GM12878 (cell line): ENCODE measurements around the gene XPNPEP2. TPM values are rescaled to one million over a fixed set of nuclear protein-coding genes. Genes with fewer than 3 reads are reported as not detected.

Source experiments
- ATAC-seq: fragments of 200-7000 bp; cut with Tn5 transposase; 3 replicates; pipeline ENCODE4 v1.9.1; 2020; ENCODE audit warnings: mild to moderate bottlenecking, moderate library complexity
- BruUV-seq: library from RNA; stranded (reverse); fragments of 400-500 nt; replicated peaks from 2 replicates; lab custom pipeline; 2021; lab: Mats Ljungman, UMichigan
- CTCF ChIA-PET: fragments of 300-600 bp; sonication (Branson Sonifier 250); formaldehyde crosslinking; extraction: SDS; loops from one replicate; lab custom pipeline; 2021; ENCODE audit warnings: inconsistent platforms; lab: Yijun Ruan, JAX
- POLR2A ChIA-PET: fragments of 350-600 bp; formaldehyde crosslinking; extraction: SDS; loops from one replicate; lab custom pipeline; 2021; ENCODE audit warnings: inconsistent platforms; lab: Charles Lee
- RAD21 ChIA-PET: fragments of 300-600 bp; sonication (Branson Sonifier 250); formaldehyde crosslinking; loops from one replicate; lab custom pipeline; 2023; ENCODE audit warnings: antibody characterized with exemption; ENCODE audit not compliant: unreplicated experiment; lab: Charles Lee
- SMC1A ChIA-PET: fragments of 300-600 bp; sonication (Branson Sonifier 250); formaldehyde crosslinking; loops from one replicate; lab custom pipeline; 2023; ENCODE audit not compliant: unreplicated experiment, uncharacterized antibody; lab: Charles Lee
- DNase-seq: peaks from one replicate; pipeline ENCODE4 v3.0.0-alpha.2; 2011; ENCODE audit warnings: low read depth, low spot score
- FAIRE-seq: peaks from 3 replicates; lab custom pipeline; 2011; peaks lifted over from hg19 to GRCh38; lab: Jason Lieb, UNC
- H2AFZ ChIP-seq: 2 replicates; pipeline ENCODE4 v1.6.0; 2011; ENCODE audit warnings: low read depth, low read length, control low read depth; ENCODE audit not compliant: control insufficient read depth
- H3K27ac ChIP-seq: 2 replicates; pipeline ENCODE4 v1.5.1; 2011; ENCODE audit warnings: control low read depth; ENCODE audit not compliant: control insufficient read depth, insufficient read depth
- H3K27me3 ChIP-seq, 2 experiments: replicated peaks in 1 of 2; 2 replicates each; pipeline versions ENCODE4 v1.6.0 to v1.6.1; 2011; ENCODE audit warnings: low read length in 1 of 2; ENCODE audit not compliant: control insufficient read depth in 2 of 2, insufficient read depth in 2 of 2
- H3K36me3 ChIP-seq, 2 experiments: 2 replicates each; pipeline ENCODE4 v1.5.1; 2011; ENCODE audit warnings: low read length in 1 of 2; ENCODE audit not compliant: control insufficient read depth in 2 of 2, insufficient read depth in 2 of 2
- H3K4me1 ChIP-seq: 2 replicates; pipeline ENCODE4 v1.6.1; 2011; ENCODE audit warnings: mild to moderate bottlenecking, low read length, moderate library complexity, mixed read lengths; ENCODE audit not compliant: control insufficient read depth, insufficient read depth
- H3K4me2 ChIP-seq: 2 replicates; pipeline ENCODE4 v1.6.0; 2011; ENCODE audit warnings: control low read depth; ENCODE audit not compliant: control insufficient read depth, insufficient read depth
- H3K4me3 ChIP-seq: fragments of 200-600 bp; sonication (generic); 2 replicates; pipeline ENCODE4 v1.5.1; 2016
- H3K79me2 ChIP-seq: 2 replicates; pipeline ENCODE4 v1.6.0; 2011; ENCODE audit warnings: low read length; ENCODE audit not compliant: control insufficient read depth, insufficient read depth
- H3K9ac ChIP-seq: 2 replicates; pipeline ENCODE4 v1.8.0; 2011; ENCODE audit warnings: low read length, control low read depth, mixed read lengths; ENCODE audit not compliant: control insufficient read depth, insufficient read depth
- H3K9me3 ChIP-seq: replicated peaks from 3 replicates; pipeline ENCODE4 v1.5.1; 2011; ENCODE audit warnings: mild to moderate bottlenecking, low read length; ENCODE audit not compliant: control insufficient read depth, insufficient read depth
- H4K20me1 ChIP-seq: 2 replicates; pipeline ENCODE4 v1.6.0; 2011; ENCODE audit not compliant: control insufficient read depth, insufficient read depth
- CHD1 ChIP-seq: IDR thresholded peaks from 2 replicates; pipeline ENCODE4 v1.6.1; 2012; ENCODE audit warnings: low read depth, low read length, improper control_type of control experiment
- IKZF2 ChIP-seq, 2 experiments: fragments of 450-650 bp; IDR thresholded peaks; 2 replicates each; pipeline ENCODE4 v1.6.1; 2017; ENCODE audit warnings: mild to moderate bottlenecking in 2 of 2, moderate library complexity in 2 of 2
- NR2C2 ChIP-seq: IDR thresholded peaks from 2 replicates; pipeline ENCODE4 v1.6.1; 2011; ENCODE audit warnings: borderline replicate concordance, low read depth; ENCODE audit not compliant: control insufficient read depth, insufficient read length
- RCOR1 ChIP-seq: conservative IDR thresholded peaks from 2 replicates; pipeline ENCODE4 v1.6.1; 2012; ENCODE audit warnings: low read depth, low read length, improper control_type of control experiment
- SIN3A ChIP-seq: IDR thresholded peaks from 2 replicates; pipeline ENCODE4 v1.6.1; 2012; ENCODE audit warnings: low read depth, low read length, improper control_type of control experiment
- ZBTB11 ChIP-seq: fragments of 450-650 bp; formaldehyde crosslinking; IDR thresholded peaks from 2 replicates; pipeline ENCODE4 v1.5.0; 2022; ENCODE audit warnings: mild to moderate bottlenecking, missing genetic modification characterization
- WGBS: methylation state at CpG from one replicate; pipeline ENCODE4 v1.1.6; 2016; ENCODE audit warnings: low lambda C conversion rate; ENCODE audit not compliant: insufficient replicate concordance, insufficient coverage; ENCODE audit errors: missing lambda C conversion rate; 5-methylcytosine and 5-hydroxymethylcytosine counted together
- in situ Hi-C: fragments of 300-500 bp; cut with MboI; formaldehyde crosslinking; loops from 9 replicates; pipeline ENCODE4 v1.14.3; 2018; ENCODE audit warnings: mixed read lengths
- intact Hi-C: fragments of 100-400 bp; cut with micrococcal nuclease; formaldehyde crosslinking; loops from one replicate; pipeline ENCODE4 v1.14.2; 2022; ENCODE audit not compliant: unreplicated experiment
- polyA plus RNA-seq, 11 experiments: library from polyadenylated mRNA; depleted of rRNA in 4 of 11; unstranded in 6 of 11; stranded (reverse) in 5 of 11; fragments of >200 nt; fragmentation: Nextera tagmentation in 4 of 11; fragmentation: Illumina TruSeq in 1 of 11; extraction: Ambion mirVana in 4 of 11; extraction: Trizol in 1 of 11; gene quantifications; 1 replicate in 1 of 11; 2 replicates in 10 of 11; pipeline versions ENCODE4 v1.2.1 to v1.2.3, GENCODE V29; 2011 to 2016; ENCODE audit warnings: inconsistent platforms in 2 of 11, missing spikeins in 2 of 11, low read depth in 1 of 11
- small RNA-seq: library from RNA; depleted of rRNA; stranded (forward); fragments of <200 nt; gene quantifications from one replicate; pipeline ENCODE3, GENCODE V24; 2014
- total RNA-seq, 4 experiments: library from RNA; depleted of rRNA in 3 of 4; stranded (reverse); fragments of >200 nt in 3 of 4; fragmentation: Illumina TruSeq in 1 of 4; extraction: Trizol in 1 of 4; gene quantifications; 2 replicates each; pipeline versions ENCODE4 v1.2.1 to v1.2.3, GENCODE V29; 2013 to 2021

The XPNPEP2 gene
- total and polyA plus RNA-seq, 10 of the 15 experiments (the other 5 are each of a cell fraction or from before 2014, with no cell fraction given): 0.04 to 0.37 (median 0.15) TPM

GRCh38 chrX:129813662-129814368 is 75.0 kb downstream of the XPNPEP2 start (continued):
- no peak for TF ChIP-seq ZBTB11 (CRISPR knock-in tag)

GRCh38 chrX:129818123-129818522 is 79.3 kb downstream of the XPNPEP2 start:
- ATAC-seq: no peak
- 81% methylated on average over 2 of the region's 2 CpGs for WGBS
- H4K20me1 ChIP-seq: no peaks in the 10 kb centered on the region
- in situ Hi-C loops (no loop called here), intact Hi-C loops (no loop called here)
- BruUV-seq: no TSS peak
- ChIA-PET RAD21 (interaction anchor here (0.6 kb wide), 1 partner anchor 17 kb away, joined by 3 read pairs; no protein-coding TSS in a partner anchor), SMC1A (interaction anchor here (0.8 kb wide), 1 partner anchor 62 kb away, joined by 3 read pairs; no protein-coding TSS in a partner anchor), CTCF (interaction anchor here (1.2 kb wide), 1 partner anchor 162 kb away, joined by 5 read pairs; no protein-coding TSS in a partner anchor), POLR2A (no interaction called here)
- no peaks in the 10 kb centered on the region for H3K79me2 ChIP-seq
- H3K4me1 ChIP-seq: no peaks in the 10 kb centered on the region
- no peaks in the 10 kb centered on the region for H3K36me3 ChIP-seq
- no peak overlapping the region for H3K9ac ChIP-seq
- H3K4me2 ChIP-seq: no peak overlapping the region
- no peak overlapping the region for H3K27ac ChIP-seq
- no peak for TF ChIP-seq IKZF2 (IDR thresholded peaks at IDR 0.05)
- no peak for TF ChIP-seq RCOR1
- no peak for TF ChIP-seq CHD1
- no peak for TF ChIP-seq NR2C2
- TF ChIP-seq SIN3A: no peak
- no peak overlapping the region for H2AFZ ChIP-seq
- no peak for FAIRE-seq
- H3K4me3 ChIP-seq: no peak overlapping the region
- no peak for DNase-seq
- H3K27me3 ChIP-seq: no peaks in the 10 kb centered on the region
- no peaks in the 10 kb centered on the region for H3K9me3 ChIP-seq

Small RNAs within 50 kb of the gene (small RNA-seq; reads per million reads assigned to genes)
- gene RF00017: not detected

Other genes starting within 250 kb of the XPNPEP2 start
- not detected in 2 replicates for gene SMARCA1, start 215.5 kb upstream of the XPNPEP2 start, total RNA-seq (2014; rRNA removed)
- gene SMARCA1, start 215.5 kb upstream of the XPNPEP2 start, total RNA-seq (2014; rRNA removed; fragmentation: Illumina TruSeq; extraction: Trizol): 0.04 TPM in 1 of 2 replicates, not detected in the other
- gene SMARCA1, start 215.5 kb upstream of the XPNPEP2 start, total RNA-seq (2021): 0.31 and 0.40 TPM in 2 replicates
- 0.22 and 0.43 TPM in 2 replicates for gene SMARCA1, start 215.5 kb upstream of the XPNPEP2 start, polyA plus RNA-seq (2011; rRNA removed)
- gene SMARCA1, start 215.5 kb upstream of the XPNPEP2 start, polyA plus RNA-seq (2014; fragmentation: Illumina TruSeq; extraction: Trizol): 0.03 TPM in 1 of 2 replicates, not detected in the other
- under 1 TPM in 1 of 2 experiments, not detected in 1; 0.02 TPM for gene SMARCA1, start 215.5 kb upstream of the XPNPEP2 start, polyA plus RNA-seq (2014; fragmentation: Nextera tagmentation; extraction: Ambion mirVana)
- gene SMARCA1, start 215.5 kb upstream of the XPNPEP2 start, polyA plus RNA-seq (2014; rRNA removed): not detected in 2 replicates
- under 1 TPM; 0.08 to 0.09 TPM for gene SMARCA1, start 215.5 kb upstream of the XPNPEP2 start, polyA plus RNA-seq (2016; fragmentation: Nextera tagmentation; extraction: Ambion mirVana)
- gene OCRL, start 198.7 kb upstream of the XPNPEP2 start, total RNA-seq (2014; rRNA removed): 1.7 and 2.2 TPM in 2 replicates
- gene OCRL, start 198.7 kb upstream of the XPNPEP2 start, total RNA-seq (2014; rRNA removed; fragmentation: Illumina TruSeq; extraction: Trizol): 2.9 and 3.0 TPM in 2 replicates
- gene OCRL, start 198.7 kb upstream of the XPNPEP2 start, total RNA-seq (2021): 3.1 and 3.6 TPM in 2 replicates
- 4.4 and 5.0 TPM in 2 replicates for gene OCRL, start 198.7 kb upstream of the XPNPEP2 start, polyA plus RNA-seq (2011; rRNA removed)
- 4.2 and 5.4 TPM in 2 replicates for gene OCRL, start 198.7 kb upstream of the XPNPEP2 start, polyA plus RNA-seq (2014; fragmentation: Illumina TruSeq; extraction: Trizol)
- under 1 TPM; 0.53 to 0.73 TPM for gene OCRL, start 198.7 kb upstream of the XPNPEP2 start, polyA plus RNA-seq (2014; fragmentation: Nextera tagmentation; extraction: Ambion mirVana)
- gene OCRL, start 198.7 kb upstream of the XPNPEP2 start, polyA plus RNA-seq (2014; rRNA removed): 3.0 and 3.1 TPM in 2 replicates
- gene OCRL, start 198.7 kb upstream of the XPNPEP2 start, polyA plus RNA-seq (2016; fragmentation: Nextera tagmentation; extraction: Ambion mirVana): 1 to 10 TPM; 1.2 to 1.3 TPM
- not detected in 2 replicates for gene APLN, start 84.0 kb upstream of the XPNPEP2 start, total RNA-seq (2014; rRNA removed)
- not detected in 2 replicates for gene APLN, start 84.0 kb upstream of the XPNPEP2 start, total RNA-seq (2014; rRNA removed; fragmentation: Illumina TruSeq; extraction: Trizol)
- not detected in 2 replicates for gene APLN, start 84.0 kb upstream of the XPNPEP2 start, total RNA-seq (2021)
- 0.31 and 0.33 TPM in 2 replicates for gene APLN, start 84.0 kb upstream of the XPNPEP2 start, polyA plus RNA-seq (2011; rRNA removed)
- not detected in 2 replicates for gene APLN, start 84.0 kb upstream of the XPNPEP2 start, polyA plus RNA-seq (2014; fragmentation: Illumina TruSeq; extraction: Trizol)
- not detected for gene APLN, start 84.0 kb upstream of the XPNPEP2 start, polyA plus RNA-seq (2014; fragmentation: Nextera tagmentation; extraction: Ambion mirVana)
- gene APLN, start 84.0 kb upstream of the XPNPEP2 start, polyA plus RNA-seq (2014; rRNA removed): not detected in 2 replicates
- gene APLN, start 84.0 kb upstream of the XPNPEP2 start, polyA plus RNA-seq (2016; fragmentation: Nextera tagmentation; extraction: Ambion mirVana): not detected
- gene SASH3, start 41.0 kb downstream of the XPNPEP2 start, total RNA-seq (2014; rRNA removed): 198 and 231 TPM in 2 replicates
- gene SASH3, start 41.0 kb downstream of the XPNPEP2 start, total RNA-seq (2014; rRNA removed; fragmentation: Illumina TruSeq; extraction: Trizol): 123 and 130 TPM in 2 replicates
- gene SASH3, start 41.0 kb downstream of the XPNPEP2 start, total RNA-seq (2021): 183 and 191 TPM in 2 replicates
- gene SASH3, start 41.0 kb downstream of the XPNPEP2 start, polyA plus RNA-seq (2011; rRNA removed): 159 and 233 TPM in 2 replicates
- 122 and 155 TPM in 2 replicates for gene SASH3, start 41.0 kb downstream of the XPNPEP2 start, polyA plus RNA-seq (2014; fragmentation: Illumina TruSeq; extraction: Trizol)
- gene SASH3, start 41.0 kb downstream of the XPNPEP2 start, polyA plus RNA-seq (2014; fragmentation: Nextera tagmentation; extraction: Ambion mirVana): 10 to 100 TPM; 23.1 to 39.1 TPM
- 192 and 204 TPM in 2 replicates for gene SASH3, start 41.0 kb downstream of the XPNPEP2 start, polyA plus RNA-seq (2014; rRNA removed)
- 100 to 1,000 TPM; 148 to 164 TPM for gene SASH3, start 41.0 kb downstream of the XPNPEP2 start, polyA plus RNA-seq (2016; fragmentation: Nextera tagmentation; extraction: Ambion mirVana)
- gene ZDHHC9, start 104.9 kb downstream of the XPNPEP2 start, total RNA-seq (2014; rRNA removed): 4.0 and 4.9 TPM in 2 replicates
- gene ZDHHC9, start 104.9 kb downstream of the XPNPEP2 start, total RNA-seq (2014; rRNA removed; fragmentation: Illumina TruSeq; extraction: Trizol): 2.4 and 2.8 TPM in 2 replicates
- gene ZDHHC9, start 104.9 kb downstream of the XPNPEP2 start, total RNA-seq (2021): 6.6 and 6.9 TPM in 2 replicates
- gene ZDHHC9, start 104.9 kb downstream of the XPNPEP2 start, polyA plus RNA-seq (2011; rRNA removed): 10.1 and 13.0 TPM in 2 replicates
- 8.1 and 8.4 TPM in 2 replicates for gene ZDHHC9, start 104.9 kb downstream of the XPNPEP2 start, polyA plus RNA-seq (2014; fragmentation: Illumina TruSeq; extraction: Trizol)
- gene ZDHHC9, start 104.9 kb downstream of the XPNPEP2 start, polyA plus RNA-seq (2014; fragmentation: Nextera tagmentation; extraction: Ambion mirVana): 1 to 10 TPM; 1.8 to 2.5 TPM
- gene ZDHHC9, start 104.9 kb downstream of the XPNPEP2 start, polyA plus RNA-seq (2014; rRNA removed): 3.9 and 4.4 TPM in 2 replicates
- 1 to 10 TPM; 6.5 to 6.7 TPM for gene ZDHHC9, start 104.9 kb downstream of the XPNPEP2 start, polyA plus RNA-seq (2016; fragmentation: Nextera tagmentation; extraction: Ambion mirVana)
- gene UTP14A, start 167.2 kb downstream of the XPNPEP2 start, total RNA-seq (2014; rRNA removed): 25.9 and 28.4 TPM in 2 replicates
- 44.7 and 46.7 TPM in 2 replicates for gene UTP14A, start 167.2 kb downstream of the XPNPEP2 start, total RNA-seq (2014; rRNA removed; fragmentation: Illumina TruSeq; extraction: Trizol)
- 31.5 and 32.5 TPM in 2 replicates for gene UTP14A, start 167.2 kb downstream of the XPNPEP2 start, total RNA-seq (2021)
- gene UTP14A, start 167.2 kb downstream of the XPNPEP2 start, polyA plus RNA-seq (2011; rRNA removed): 23.2 and 29.7 TPM in 2 replicates
- gene UTP14A, start 167.2 kb downstream of the XPNPEP2 start, polyA plus RNA-seq (2014; fragmentation: Illumina TruSeq; extraction: Trizol): 45.6 and 49.8 TPM in 2 replicates
- 10 to 100 TPM; 16.9 to 25.4 TPM for gene UTP14A, start 167.2 kb downstream of the XPNPEP2 start, polyA plus RNA-seq (2014; fragmentation: Nextera tagmentation; extraction: Ambion mirVana)
- gene UTP14A, start 167.2 kb downstream of the XPNPEP2 start, polyA plus RNA-seq (2014; rRNA removed): 26.4 and 30.4 TPM in 2 replicates
- gene UTP14A, start 167.2 kb downstream of the XPNPEP2 start, polyA plus RNA-seq (2016; fragmentation: Nextera tagmentation; extraction: Ambion mirVana): 10 to 100 TPM; 32.5 to 32.8 TPM
- gene BCORL1, start 243.7 kb downstream of the XPNPEP2 start, total RNA-seq (2014; rRNA removed): 0.51 and 0.76 TPM in 2 replicates
- gene BCORL1, start 243.7 kb downstream of the XPNPEP2 start, total RNA-seq (2014; rRNA removed; fragmentation: Illumina TruSeq; extraction: Trizol): 0.63 and 0.64 TPM in 2 replicates
- gene BCORL1, start 243.7 kb downstream of the XPNPEP2 start, total RNA-seq (2021): 6.1 and 7.2 TPM in 2 replicates
- 0.14 and 0.27 TPM in 2 replicates for gene BCORL1, start 243.7 kb downstream of the XPNPEP2 start, polyA plus RNA-seq (2011; rRNA removed)
- gene BCORL1, start 243.7 kb downstream of the XPNPEP2 start, polyA plus RNA-seq (2014; fragmentation: Illumina TruSeq; extraction: Trizol): 2.3 and 2.9 TPM in 2 replicates
- under 1 TPM; 0.16 to 0.22 TPM for gene BCORL1, start 243.7 kb downstream of the XPNPEP2 start, polyA plus RNA-seq (2014; fragmentation: Nextera tagmentation; extraction: Ambion mirVana)
- 1.3 and 1.6 TPM in 2 replicates for gene BCORL1, start 243.7 kb downstream of the XPNPEP2 start, polyA plus RNA-seq (2014; rRNA removed)
- 1 to 10 TPM; 1.4 to 1.7 TPM for gene BCORL1, start 243.7 kb downstream of the XPNPEP2 start, polyA plus RNA-seq (2016; fragmentation: Nextera tagmentation; extraction: Ambion mirVana)